BJ (cell line): Measurements from ENCODE around the gene EFNA5. TPM values are rescaled to one million over a fixed set of nuclear protein-coding genes. Genes with fewer than 3 reads are reported as not detected.

Experiments used
- CTCF ChIA-PET: fragments of 350-600 bp; formaldehyde crosslinking; extraction: SDS; loops from one replicate; lab custom pipeline; 2021; ENCODE audit warnings: antibody characterized with exemption, inconsistent platforms; lab: Yijun Ruan, JAX
- POLR2A ChIA-PET: fragments of 300-600 bp; sonication (Branson Sonifier 250); formaldehyde crosslinking; extraction: SDS; loops from one replicate; lab custom pipeline; 2021; ENCODE audit warnings: antibody characterized with exemption; lab: Charles Lee
- DNase-seq: peaks from one replicate; pipeline ENCODE4 v3.0.0-alpha.2; 2011; ENCODE audit warnings: low read depth
- H3K27me3 ChIP-seq: 2 replicates; pipeline ENCODE4 v1.6.0; 2011; ENCODE audit warnings: low read length; ENCODE audit not compliant: control insufficient read depth, insufficient read depth
- H3K36me3 ChIP-seq: 2 replicates; pipeline ENCODE4 v1.5.1; 2011; ENCODE audit warnings: low read length; ENCODE audit not compliant: control insufficient read depth, insufficient read depth
- H3K4me3 ChIP-seq: 2 replicates; pipeline ENCODE4 v1.5.1; 2011; ENCODE audit warnings: low read depth, mild to moderate bottlenecking, control low read depth, low read length
- polyA minus RNA-seq: library from RNA; depleted of rRNA, polyadenylated mRNA; stranded (reverse); fragments of >200 nt; gene quantifications from 2 replicates; pipeline ENCODE4 v1.2.3, GENCODE V29; 2011; rRNA and poly(A)+ RNA removed
- polyA plus RNA-seq: library from polyadenylated mRNA; depleted of rRNA; stranded (reverse); fragments of >200 nt; gene quantifications from 2 replicates; pipeline ENCODE4 v1.2.3, GENCODE V29; 2011; rRNA removed
- TF ChIP-seq, protein P1 (sequence below): IDR thresholded peaks from 2 replicates; pipeline ENCODE4 v1.5.1; 2011; ENCODE audit warnings: low read depth, mild to moderate bottlenecking, control low read depth, inconsistent platforms, low read length, moderate library complexity; ENCODE audit not compliant: insufficient read depth

The EFNA5 gene
- polyA plus RNA-seq = 0.54 and 0.67 TPM in 2 replicates
- 0.67 and 0.95 TPM in 2 replicates for polyA minus RNA-seq

GRCh38 chr5:107670932-107671741 is at the start of gene EFNA5:
TSS of gene EFNA5 (minus strand) at chr5:107670937.
- TF ChIP-seq, protein P1, sequence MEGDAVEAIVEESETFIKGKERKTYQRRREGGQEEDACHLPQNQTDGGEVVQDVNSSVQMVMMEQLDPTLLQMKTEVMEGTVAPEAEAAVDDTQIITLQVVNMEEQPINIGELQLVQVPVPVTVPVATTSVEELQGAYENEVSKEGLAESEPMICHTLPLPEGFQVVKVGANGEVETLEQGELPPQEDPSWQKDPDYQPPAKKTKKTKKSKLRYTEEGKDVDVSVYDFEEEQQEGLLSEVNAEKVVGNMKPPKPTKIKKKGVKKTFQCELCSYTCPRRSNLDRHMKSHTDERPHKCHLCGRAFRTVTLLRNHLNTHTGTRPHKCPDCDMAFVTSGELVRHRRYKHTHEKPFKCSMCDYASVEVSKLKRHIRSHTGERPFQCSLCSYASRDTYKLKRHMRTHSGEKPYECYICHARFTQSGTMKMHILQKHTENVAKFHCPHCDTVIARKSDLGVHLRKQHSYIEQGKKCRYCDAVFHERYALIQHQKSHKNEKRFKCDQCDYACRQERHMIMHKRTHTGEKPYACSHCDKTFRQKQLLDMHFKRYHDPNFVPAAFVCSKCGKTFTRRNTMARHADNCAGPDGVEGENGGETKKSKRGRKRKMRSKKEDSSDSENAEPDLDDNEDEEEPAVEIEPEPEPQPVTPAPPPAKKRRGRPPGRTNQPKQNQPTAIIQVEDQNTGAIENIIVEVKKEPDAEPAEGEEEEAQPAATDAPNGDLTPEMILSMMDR = no peak
- no peak for DNase-seq
- CTCF ChIA-PET = no interaction called here
- POLR2A ChIA-PET = no interaction called here
- peaks cover 16% of the 10 kb centered on the region for H3K27me3 ChIP-seq
- peak within 1 kb of the TSS; percentile 45 for H3K4me3 ChIP-seq
- no peaks in the 10 kb centered on the region for H3K36me3 ChIP-seq

- ChIA-PET CTCF (no interaction called here), POLR2A (no interaction called here)
- TF ChIP-seq, protein P1 = no peak
Measured at GRCh38 chr5:107719034-107719606, 48.4 kb upstream of the EFNA5 start.

DNA sequence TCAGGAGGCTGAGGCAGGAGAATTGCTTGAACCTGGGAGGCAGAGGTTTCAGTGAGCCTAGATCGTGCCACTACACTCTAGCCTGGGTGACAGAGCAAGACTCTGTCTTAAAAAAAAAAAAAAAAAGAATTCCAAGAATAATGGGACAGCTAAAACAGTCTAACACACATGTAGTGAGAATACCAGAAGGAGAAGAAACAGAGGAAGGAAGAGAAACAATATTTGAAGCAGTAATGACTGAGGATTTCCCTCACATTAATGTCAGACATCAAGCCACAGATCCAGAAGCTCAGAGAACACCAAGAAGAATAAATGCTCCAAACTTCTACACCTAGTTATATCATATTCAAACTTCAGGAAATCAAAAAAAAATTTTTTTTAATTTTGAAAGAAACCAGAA is 47.1 kb upstream of the EFNA5 start:
- DNase-seq = no peak
- ChIA-PET POLR2A (interaction anchor here (0.7 kb wide), 1 partner anchor 22 kb away, joined by 5 read pairs; no protein-coding TSS in a partner anchor), CTCF (no interaction called here)
- TF ChIP-seq, protein P1 = no peak
- Histone ChIP-seq H3K36me3 (no peaks in the 10 kb centered on the region), H3K27me3 (no peaks in the 10 kb centered on the region), H3K4me3 (no peak overlapping the region)

More at GRCh38 chr5:107719034-107719606, 48.4 kb upstream of the EFNA5 start:
- Histone ChIP-seq H3K36me3 (no peaks in the 10 kb centered on the region), H3K4me3 (no peak overlapping the region), H3K27me3 (no peaks in the 10 kb centered on the region)
- DNase-seq = no peak

- POLR2A ChIA-PET = no interaction called here
- no peak overlapping the region for H3K4me3 ChIP-seq
- TF ChIP-seq, protein P1 = no peak
- CTCF ChIA-PET = no interaction called here
- no peaks in the 10 kb centered on the region for H3K27me3 ChIP-seq
- DNase-seq = no peak
- no peaks in the 10 kb centered on the region for H3K36me3 ChIP-seq
Measured at GRCh38 chr5:107713228-107713627, 42.5 kb upstream of the EFNA5 start.

GRCh38 chr5:107712359-107712870 is 41.7 kb upstream of the EFNA5 start:
- H3K4me3 ChIP-seq = no peak overlapping the region
- no peaks in the 10 kb centered on the region for H3K27me3 ChIP-seq
- CTCF ChIA-PET = interaction anchor here (1.2 kb wide), 1 partner anchor 39 kb away, joined by 3 read pairs; no protein-coding TSS in a partner anchor
- TF ChIP-seq, protein P1 = no peak
- DNase-seq = no peak
- POLR2A ChIA-PET = no interaction called here
- no peaks in the 10 kb centered on the region for H3K36me3 ChIP-seq
